K562 (cell line): ENCODE data around the gene CACNA1A. TPM values are rescaled to one million over a fixed set of nuclear protein-coding genes. Genes with fewer than 3 reads are reported as not detected.

ENCODE experiments used
- ATAC-seq: fragments of 200-7000 bp; cut with Tn5 transposase; 3 replicates; pipeline ENCODE4 v1.9.1; 2020; ENCODE audit warnings: moderate library complexity
- BruUV-seq: library from RNA; stranded (reverse); fragments of 400-500 nt; replicated peaks from 2 replicates; lab custom pipeline; 2021; lab: Mats Ljungman, UMichigan
- CTCF ChIA-PET: fragments of 300-600 bp; formaldehyde crosslinking; extraction: SDS; loops from one replicate; lab custom pipeline; 2021; ENCODE audit warnings: low intra/inter-chr PET ratio; lab: Yijun Ruan, JAX
- POLR2A ChIA-PET: fragments of 300-600, 350-650 bp; sonication (Branson Sonifier 250); formaldehyde crosslinking; extraction: SDS; loops from one replicate; lab custom pipeline; 2021; ENCODE audit warnings: antibody characterized with exemption, inconsistent platforms; lab: Yijun Ruan, JAX
- DNase-seq, 4 experiments: peaks; one replicate each; pipeline versions ENCODE4 v3.0.0 to v3.0.0-alpha.2; 2011 to 2018; ENCODE audit warnings: low spot score in 3 of 4, mixed read lengths in 3 of 4; ENCODE audit errors: extremely low read depth in 1 of 4
- FAIRE-seq: peaks from 2 replicates; lab custom pipeline; 2011; peaks lifted over from hg19 to GRCh38; lab: Jason Lieb, UNC
- H2AFZ ChIP-seq: 2 replicates; pipeline ENCODE4 v1.6.0; 2011; ENCODE audit warnings: low read depth, low read length, control low read depth, inconsistent platforms
- H3K27ac ChIP-seq: fragments of 200-600 bp; 3 replicates; pipeline ENCODE4 v1.8.0; 2011; ENCODE audit warnings: low read depth, mild to moderate bottlenecking, control low read depth, inconsistent platforms, low read length, moderate library complexity, mixed read lengths; ENCODE audit errors: extremely low read depth
- H3K27me3 ChIP-seq, 2 experiments: fragments of 300-600 bp in 1 of 2; 2 replicates in 1 of 2; 3 replicates in 1 of 2; pipeline versions ENCODE4 v1.6.0 to v1.8.0; 2011; ENCODE audit warnings: inconsistent platforms in 2 of 2, low read length in 2 of 2, mild to moderate bottlenecking in 1 of 2, mixed read lengths in 1 of 2, moderate library complexity in 1 of 2; ENCODE audit not compliant: control insufficient read depth in 2 of 2, insufficient read depth in 2 of 2
- H3K36me3 ChIP-seq: fragments of 300-600 bp; 3 replicates; pipeline ENCODE4 v1.8.0; 2011; ENCODE audit warnings: mild to moderate bottlenecking, low read length, inconsistent platforms; ENCODE audit not compliant: control insufficient read depth, insufficient read depth
- H3K4me1 ChIP-seq, 2 experiments: fragments of 200-600 bp in 1 of 2; replicated peaks in 1 of 2; 2 replicates in 1 of 2; 3 replicates in 1 of 2; pipeline versions ENCODE4 v1.5.1 to v1.8.0; 2011; ENCODE audit warnings: inconsistent platforms in 2 of 2, low read length in 2 of 2, mild to moderate bottlenecking in 1 of 2, mixed read lengths in 1 of 2, moderate library complexity in 1 of 2; ENCODE audit not compliant: control insufficient read depth in 2 of 2, insufficient read depth in 2 of 2
- H3K4me2 ChIP-seq: 2 replicates; pipeline ENCODE4 v1.6.1; 2011; ENCODE audit warnings: low read length, control low read depth, inconsistent platforms, mixed read lengths; ENCODE audit not compliant: insufficient read depth
- H3K4me3 ChIP-seq: fragments of 200-600 bp; sonication (generic), shearing (Covaris generic); 2 replicates; pipeline ENCODE4 v1.5.1; 2016; ENCODE audit warnings: control low read depth, inconsistent platforms
- H3K79me2 ChIP-seq: fragments of 200-600 bp; 3 replicates; pipeline ENCODE4 v1.8.0; 2011; ENCODE audit warnings: low read length, inconsistent platforms; ENCODE audit not compliant: control insufficient read depth, insufficient read depth
- H3K9ac ChIP-seq, 2 experiments: 2 replicates each; pipeline versions ENCODE4 v1.6.0 to v1.6.1; 2011; ENCODE audit warnings: low read depth in 2 of 2, low read length in 2 of 2, control low read depth in 1 of 2, inconsistent platforms in 1 of 2, mild to moderate bottlenecking in 1 of 2, mixed read lengths in 1 of 2; ENCODE audit not compliant: insufficient read depth in 1 of 2
- H3K9me1 ChIP-seq: one replicate; pipeline ENCODE4 v1.6.0; 2011; ENCODE audit warnings: inconsistent platforms, mild to moderate bottlenecking, low read length, moderate library complexity; ENCODE audit not compliant: control insufficient read depth, insufficient read depth
- H3K9me3 ChIP-seq: replicated peaks from 2 replicates; pipeline ENCODE4 v1.5.1; 2011; ENCODE audit warnings: low read depth, low read length, inconsistent platforms; ENCODE audit not compliant: control insufficient read depth, insufficient read depth
- H4K20me1 ChIP-seq: replicated peaks from 2 replicates; pipeline ENCODE4 v1.6.1; 2011; ENCODE audit warnings: low read length, inconsistent platforms, mixed read lengths; ENCODE audit not compliant: control insufficient read depth, insufficient read depth
- CHCHD3 ChIP-seq: fragments of 250-450 bp; sonication (Bioruptor Pico); IDR thresholded peaks from 2 replicates; pipeline ENCODE4 v2.1.2; 2022; ENCODE audit warnings: mild to moderate bottlenecking
- FIP1L1 ChIP-seq: fragments of 200-400 bp; formaldehyde crosslinking; IDR thresholded peaks from 2 replicates; pipeline ENCODE4 v1.6.1; 2018; ENCODE audit warnings: mild to moderate bottlenecking, low read depth, low read length; ENCODE audit not compliant: poor library complexity, severe bottlenecking
- MAFF ChIP-seq: IDR thresholded peaks from 2 replicates; pipeline ENCODE4 v1.6.1; 2012; ENCODE audit warnings: low read length, improper control_type of control experiment
- MAFG ChIP-seq: fragments of 450-650 bp; conservative IDR thresholded peaks from 2 replicates; pipeline ENCODE4 v1.6.1; 2016; ENCODE audit warnings: missing genetic modification characterization, missing compliant biosample characterization
- PHF8 ChIP-seq: fragments of 200-600 bp; sonication (generic); IDR thresholded peaks from 2 replicates; pipeline ENCODE4 v1.6.1; 2012; ENCODE audit warnings: mixed run types, mild to moderate bottlenecking, inconsistent platforms, low read length, moderate library complexity, borderline replicate concordance
- PRMT5 ChIP-seq: sonication (generic); formaldehyde crosslinking; IDR thresholded peaks from 2 replicates; pipeline ENCODE4 v1.5.0; 2020; ENCODE audit warnings: missing genetic modification reagents
- RBM39 ChIP-seq: fragments of 200-400 bp; formaldehyde crosslinking; optimal IDR thresholded peaks from 2 replicates; pipeline ENCODE3; 2018; ENCODE audit warnings: low read depth, low read length
- SMAD1 ChIP-seq: fragments of 150-350 bp; IDR thresholded peaks from 2 replicates; pipeline ENCODE4 v1.6.1; 2014; ENCODE audit warnings: low read length, low read depth; ENCODE audit not compliant: partially characterized antibody
- SMARCB1 ChIP-seq: IDR thresholded peaks from 2 replicates; pipeline ENCODE4 v1.6.1; 2011; ENCODE audit warnings: improper control_type of control experiment, low read depth; ENCODE audit not compliant: insufficient read length
- SRSF3 ChIP-seq: fragments of 200-400 bp; formaldehyde crosslinking; IDR thresholded peaks from 2 replicates; pipeline ENCODE4 v1.6.1; 2016; ENCODE audit warnings: mild to moderate bottlenecking, low read length, moderate library complexity; ENCODE audit not compliant: insufficient read depth
- ZNF232 ChIP-seq: sonication (generic); formaldehyde crosslinking; IDR thresholded peaks from 2 replicates; pipeline ENCODE4 v1.8.0; 2022; ENCODE audit warnings: mild to moderate bottlenecking, missing genetic modification reagents
- ZNF3 ChIP-seq: fragments of 250-450 bp; sonication (Bioruptor Pico); IDR thresholded peaks from 2 replicates; pipeline ENCODE4 v1.5.0; 2021; ENCODE audit warnings: mild to moderate bottlenecking, moderate library complexity
- ZNF41 ChIP-seq: fragments of 250-450 bp; sonication (Bioruptor Pico); conservative IDR thresholded peaks from 2 replicates; pipeline ENCODE4 v1.4.0; 2020; ENCODE audit warnings: mild to moderate bottlenecking
- whole genome bisulfite sequencing: fragments of 100-300 bp; shearing (Covaris generic); methylation state at CpG from one replicate; pipeline ENCODE4 v1.1.6; 2016; ENCODE audit warnings: low coverage, mixed read lengths; ENCODE audit not compliant: insufficient coverage; ENCODE audit errors: missing lambda C conversion rate; 5-methylcytosine and 5-hydroxymethylcytosine counted together
- in situ Hi-C: fragments of 300-500 bp; cut with MboI; formaldehyde crosslinking; loops from 4 replicates; pipeline ENCODE4 v1.15.0; 2018; ENCODE audit warnings: inconsistent platforms, mixed read lengths
- intact Hi-C: fragments of 100-400 bp; cut with micrococcal nuclease; formaldehyde crosslinking; loops from 2 replicates; pipeline ENCODE4 v1.14.2; 2022
- polyA plus RNA-seq, 8 experiments: library from polyadenylated mRNA; depleted of rRNA in 4 of 8; stranded (reverse) in 5 of 8; unstranded in 3 of 8; fragments of >200 nt; fragmentation: Nextera tagmentation in 2 of 8; fragmentation: Illumina TruSeq in 1 of 8; extraction: Ambion mirVana in 2 of 8; extraction: Trizol in 1 of 8; gene quantifications; 2 replicates each; pipeline versions ENCODE4 v1.2.1 to v1.2.3, GENCODE V29; 2011 to 2014; ENCODE audit warnings: inconsistent platforms in 1 of 8, missing spikeins in 1 of 8
- total RNA-seq, 7 experiments: library from RNA; depleted of rRNA in 6 of 7; stranded (reverse); fragments of >200 nt in 6 of 7; fragmentation: Illumina TruSeq in 2 of 7; extraction: Trizol in 2 of 7; gene quantifications; 2 replicates each; pipeline versions ENCODE4 v1.2.1 to v1.2.3, GENCODE V29; 2011 to 2021; ENCODE audit warnings: low replicate concordance in 1 of 7
- TF ChIP-seq, protein P1 (sequence below): sonication (generic); formaldehyde crosslinking; IDR thresholded peaks from 2 replicates; pipeline ENCODE4 v1.9.0; 2022; ENCODE audit warnings: mild to moderate bottlenecking, missing genetic modification reagents
- TF ChIP-seq, protein P2 (sequence below): sonication (generic); formaldehyde crosslinking; IDR thresholded peaks from 2 replicates; pipeline ENCODE4 v1.8.0; 2022; ENCODE audit warnings: mild to moderate bottlenecking, missing genetic modification reagents

Gene CACNA1A
- total and polyA plus RNA-seq, 9 of the 15 experiments (the other 6 are each of a cell fraction or from before 2014, with no cell fraction given), result 0.03 to 0.20 (median 0.09) TPM; not detected in 1

DNA sequence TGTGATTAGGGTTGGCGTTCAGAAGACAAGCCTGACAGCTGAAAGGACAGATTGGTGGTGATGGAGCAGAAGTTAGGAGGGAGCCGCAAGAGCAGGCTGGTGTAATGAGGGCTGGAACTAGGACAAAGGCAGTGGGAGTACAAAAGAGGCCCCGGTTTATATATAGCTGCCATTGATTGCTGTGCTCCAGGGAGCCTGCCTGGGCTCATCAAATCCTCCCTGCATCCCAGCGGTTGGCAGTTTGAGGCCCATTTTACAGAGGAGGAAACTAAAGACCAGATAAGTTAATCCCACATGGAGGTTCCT is 123.7 kb downstream of the CACNA1A start:
- Histone ChIP-seq H3K27me3 (peaks cover 0 to 5% of the 10 kb centered on the region in 2 experiments; a peak in 2 of 5 replicates), H3K4me2 (no peak overlapping the region), H4K20me1 (peaks cover 8% of the 10 kb centered on the region), H2AFZ (no peak overlapping the region), H3K4me1 (peaks cover 15 to 16% of the 10 kb centered on the region in 2 experiments; a peak in 4 of 5 replicates), H3K27ac (no peak overlapping the region), H3K9ac (no peak overlapping the region; a peak in 1 of 4 replicates)
- no peak for FAIRE-seq
- WGBS, result 0% methylated on average over 4 of the region's 4 CpGs
- CTCF ChIA-PET, result interaction anchor here (0.7 kb wide), 1 partner anchor 16 kb away, joined by 3 read pairs; no protein-coding TSS in a partner anchor
- intact Hi-C loops, result no loop called here
- TF ChIP-seq PRMT5, result no peak
- no peak for TF ChIP-seq ZNF3
- TF ChIP-seq ZNF41, result no peak
- no peak for TF ChIP-seq MAFF
- TF ChIP-seq RBM39, result no peak
- no peak for TF ChIP-seq ZNF232 (CRISPR knock-in tag)
- no peak for TF ChIP-seq SMARCB1
- no peak for TF ChIP-seq PHF8
- TF ChIP-seq FIP1L1, result no peak
- no peak for TF ChIP-seq SMAD1
- TF ChIP-seq, protein P1, sequence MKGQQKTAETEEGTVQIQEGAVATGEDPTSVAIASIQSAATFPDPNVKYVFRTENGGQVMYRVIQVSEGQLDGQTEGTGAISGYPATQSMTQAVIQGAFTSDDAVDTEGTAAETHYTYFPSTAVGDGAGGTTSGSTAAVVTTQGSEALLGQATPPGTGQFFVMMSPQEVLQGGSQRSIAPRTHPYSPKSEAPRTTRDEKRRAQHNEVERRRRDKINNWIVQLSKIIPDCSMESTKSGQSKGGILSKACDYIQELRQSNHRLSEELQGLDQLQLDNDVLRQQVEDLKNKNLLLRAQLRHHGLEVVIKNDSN (CRISPR knock-in tag), result no peak
- no peak for TF ChIP-seq MAFG (tag)
- TF ChIP-seq SRSF3, result no peak
- TF ChIP-seq, protein P2, sequence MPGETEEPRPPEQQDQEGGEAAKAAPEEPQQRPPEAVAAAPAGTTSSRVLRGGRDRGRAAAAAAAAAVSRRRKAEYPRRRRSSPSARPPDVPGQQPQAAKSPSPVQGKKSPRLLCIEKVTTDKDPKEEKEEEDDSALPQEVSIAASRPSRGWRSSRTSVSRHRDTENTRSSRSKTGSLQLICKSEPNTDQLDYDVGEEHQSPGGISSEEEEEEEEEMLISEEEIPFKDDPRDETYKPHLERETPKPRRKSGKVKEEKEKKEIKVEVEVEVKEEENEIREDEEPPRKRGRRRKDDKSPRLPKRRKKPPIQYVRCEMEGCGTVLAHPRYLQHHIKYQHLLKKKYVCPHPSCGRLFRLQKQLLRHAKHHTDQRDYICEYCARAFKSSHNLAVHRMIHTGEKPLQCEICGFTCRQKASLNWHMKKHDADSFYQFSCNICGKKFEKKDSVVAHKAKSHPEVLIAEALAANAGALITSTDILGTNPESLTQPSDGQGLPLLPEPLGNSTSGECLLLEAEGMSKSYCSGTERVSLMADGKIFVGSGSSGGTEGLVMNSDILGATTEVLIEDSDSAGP (CRISPR knock-in tag), result no peak
- TF ChIP-seq CHCHD3 (CRISPR knock-in tag), result no peak
- TF ChIP-seq, all 486 proteins: peak for 0
- Histone ChIP-seq H3K4me3 (no peak overlapping the region), H3K79me2 (no peaks in the 10 kb centered on the region), H3K9me3 (no peaks in the 10 kb centered on the region), H3K36me3 (no peaks in the 10 kb centered on the region), H3K9me1 (peaks cover 5% of the 10 kb centered on the region)
- in situ Hi-C loops, result no loop called here
- BruUV-seq, result no TSS peak
- DNase-seq (no peak), ATAC-seq (no peak)
- POLR2A ChIA-PET, result interaction anchor here (0.6 to 1.3 kb wide), 3 partner anchors 9 to 591 kb away, joined by 3 to 4 read pairs (median 3); no protein-coding TSS in a partner anchor
